Coronary artery (tissue), 2 donors: ENCODE results near the gene ISM1.

Experiments used
- DNase-seq: peaks from one replicate; pipeline ENCODE4 v3.0.0-alpha.2; 2017; ENCODE audit warnings: low spot score
- H3K27ac ChIP-seq, 2 donors: fragments of 200-600 bp; sonication (generic); one replicate each; pipeline ENCODE4 v1.5.1; 2016 to 2019
- H3K4me3 ChIP-seq: fragments of 200-600 bp; sonication (generic); 2 replicates; pipeline ENCODE4 v1.5.1; 2016; ENCODE audit warnings: mild to moderate bottlenecking, moderate library complexity
- CTCF ChIP-seq: fragments of 200-600 bp; sonication (generic); IDR thresholded peaks from one replicate; pipeline ENCODE4 v1.5.1; 2019; ENCODE audit warnings: antibody characterized with exemption

ISM1 gene

DNA sequence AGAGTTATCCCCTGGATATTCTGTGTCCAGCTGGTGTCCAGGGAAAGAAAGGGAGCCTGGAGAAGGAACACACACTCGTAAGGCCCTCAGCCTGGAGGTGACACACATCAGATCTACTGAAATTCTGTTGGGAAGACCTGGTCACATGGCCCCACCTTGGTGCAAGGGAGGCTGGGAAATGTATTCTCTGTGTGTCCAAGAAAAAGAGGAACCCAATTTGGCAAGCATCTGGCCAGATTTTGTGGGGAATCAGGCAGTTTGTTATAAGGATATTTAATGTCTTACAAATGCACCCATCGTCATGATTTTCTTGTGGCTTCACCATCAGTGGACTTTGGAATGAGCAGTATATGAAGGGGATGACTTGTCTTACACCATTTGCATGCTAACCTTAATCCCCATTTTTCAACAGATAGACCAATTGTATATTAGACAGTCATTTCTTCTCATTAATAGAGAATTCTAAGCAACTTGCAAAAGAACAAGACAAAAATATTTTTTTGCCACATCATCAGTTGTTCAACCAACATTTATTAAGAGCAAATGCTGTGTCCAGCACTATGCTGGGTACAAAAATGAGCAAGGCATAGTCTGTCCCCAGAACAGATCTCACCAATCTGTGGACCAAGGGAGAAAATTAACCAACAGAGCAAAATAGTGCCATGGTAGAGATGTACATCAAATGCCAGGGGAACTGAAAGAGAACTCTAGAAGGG, 59.7 kb downstream of the ISM1 start:
- TF ChIP-seq CTCF: no peak

GRCh38 chr20:13283869-13284829, 63.1 kb downstream of the ISM1 start:
- DNase-seq: no peak
- Histone ChIP-seq H3K4me3 (no peak overlapping the region), H3K27ac (no peak overlapping the region)
- no peak for TF ChIP-seq CTCF

More for the DNA sequence above, 59.7 kb downstream of the ISM1 start:
- no peak for DNase-seq
- H3K27ac ChIP-seq: no peak overlapping the region
- H3K4me3 ChIP-seq: no peak overlapping the region

GRCh38 chr20:13284830-13285229, 63.8 kb downstream of the ISM1 start:
- no peak overlapping the region for H3K4me3 ChIP-seq

DNA sequence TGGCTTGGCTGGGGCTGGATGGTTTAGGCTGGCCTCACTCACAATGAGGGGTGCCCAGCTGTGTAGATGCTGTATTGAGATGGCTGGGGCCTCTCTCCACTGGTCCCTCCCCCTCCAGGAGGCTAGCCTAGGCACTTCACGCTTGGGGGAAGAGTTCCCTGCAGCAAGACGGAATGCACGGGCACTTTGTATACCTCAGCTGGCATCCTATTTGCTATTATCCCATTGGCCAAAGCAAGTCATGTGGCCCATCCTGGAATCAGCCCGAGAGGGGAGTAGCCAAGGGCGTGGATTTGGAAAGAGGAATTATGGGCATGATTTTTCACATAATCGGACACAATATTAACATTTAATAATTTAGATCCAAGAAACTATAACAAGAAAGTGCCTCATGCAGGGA, 64.3 kb downstream of the ISM1 start:
- Histone ChIP-seq H3K4me3 (no peak overlapping the region), H3K27ac (no peak overlapping the region)
- TF ChIP-seq CTCF: no peak
- no peak for DNase-seq

More at GRCh38 chr20:13284830-13285229, 63.8 kb downstream of the ISM1 start:
- no peak overlapping the region for H3K27ac ChIP-seq
- no peak for TF ChIP-seq CTCF
- DNase-seq: no peak

DNA sequence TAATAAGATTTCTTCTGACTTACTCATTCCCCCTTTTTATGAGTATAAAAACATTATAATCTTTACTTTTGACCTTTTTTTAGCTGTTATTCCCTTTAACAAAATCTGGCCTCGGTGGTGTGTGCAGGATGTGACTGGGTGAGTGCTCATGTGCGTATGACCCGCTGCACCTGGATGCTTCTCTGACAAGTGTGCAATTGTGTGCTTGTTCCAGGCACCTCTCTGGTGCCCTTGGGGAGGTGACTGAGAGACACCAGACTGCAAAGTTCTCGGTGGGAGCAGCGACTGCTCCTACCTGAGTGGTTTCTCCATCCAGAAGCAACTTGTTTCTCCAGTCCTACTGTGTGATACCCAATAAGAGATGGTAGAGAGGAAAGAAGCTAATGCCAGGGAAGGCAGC, 65.0 kb downstream of the ISM1 start:
- no peak for TF ChIP-seq CTCF

DNA sequence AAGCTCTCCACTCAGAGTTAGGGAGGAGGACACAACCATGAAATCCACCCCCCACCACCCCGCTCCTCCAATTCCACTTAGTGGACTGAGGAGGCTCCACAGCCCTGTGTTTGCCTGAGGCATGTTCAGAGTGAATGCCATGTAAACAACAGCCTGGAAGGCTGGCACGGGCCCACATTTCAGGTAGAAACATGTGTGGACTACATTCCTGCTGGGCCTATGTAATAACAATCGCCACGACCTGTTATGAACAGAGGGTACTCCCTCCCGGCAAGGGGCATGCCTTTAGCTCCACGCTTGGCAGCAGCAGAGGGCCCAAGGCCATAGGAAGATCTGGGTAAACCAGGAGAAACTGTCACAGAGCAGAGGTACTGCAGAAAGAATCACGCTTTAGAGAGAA, 65.5 kb downstream of the ISM1 start:
- DNase-seq: no peak
- TF ChIP-seq CTCF: no peak
- no peak overlapping the region for H3K4me3 ChIP-seq
- no peak overlapping the region for H3K27ac ChIP-seq

More for the DNA sequence above, 65.0 kb downstream of the ISM1 start:
- Histone ChIP-seq H3K4me3 (no peak overlapping the region), H3K27ac (no peak overlapping the region)
- DNase-seq: no peak
